ENCODE data around the gene NHSL1. TPM values are rescaled to one million over a fixed set of nuclear protein-coding genes. Genes with fewer than 3 reads are reported as not detected.

NHSL1 gene
- total RNA-seq, 1 donor from 2014 or later = 23.1 TPM

GRCh38 chr6:138485586-138486248, 13.6 kb downstream of the NHSL1 start:
- Histone ChIP-seq H3K27ac (no peak overlapping the region), H3K4me3 (no peak overlapping the region), H3K27me3 (no peaks in the 10 kb centered on the region), H3K36me3 (no peaks in the 10 kb centered on the region), H3K9me3 (no peaks in the 10 kb centered on the region), H3K4me1 (no peaks in the 10 kb centered on the region)
- TF ChIP-seq CTCF (IDR thresholded peaks at IDR 0.05) (no peak), POLR2A (IDR thresholded peaks at IDR 0.05) (no peak)
- DNase-seq (ENCODE audit: extremely low spot score in 2 of 2) = no peak
- intact Hi-C loops (cut with DNase I) = no loop called here

GRCh38 chr6:138485005-138485545, 14.2 kb downstream of the NHSL1 start:
- Histone ChIP-seq H3K27me3 (no peaks in the 10 kb centered on the region), H3K9me3 (no peaks in the 10 kb centered on the region), H3K36me3 (no peaks in the 10 kb centered on the region), H3K4me1 (no peaks in the 10 kb centered on the region), H3K4me3 (no peak overlapping the region), H3K27ac (no peak overlapping the region)
- DNase-seq (ENCODE audit: extremely low spot score in 2 of 2) = no peak
- intact Hi-C loops (cut with DNase I) = no loop called here
- TF ChIP-seq POLR2A (IDR thresholded peaks at IDR 0.05) (no peak), CTCF (IDR thresholded peaks at IDR 0.05) (no peak), POLR2AphosphoS5 (IDR thresholded peaks at IDR 0.05; ENCODE audit: insufficient read depth in 1 of 2, low read depth in 1 of 2) (no peak)

- no peak for DNase-seq (ENCODE audit: extremely low spot score in 2 of 2)
- Histone ChIP-seq H3K27ac (no peak overlapping the region), H3K36me3 (no peaks in the 10 kb centered on the region), H3K27me3 (no peaks in the 10 kb centered on the region), H3K4me1 (no peaks in the 10 kb centered on the region), H3K9me3 (no peaks in the 10 kb centered on the region), H3K4me3 (no peak overlapping the region)
- intact Hi-C loops (cut with DNase I) = no loop called here
- TF ChIP-seq CTCF (IDR thresholded peaks at IDR 0.05) (no peak), POLR2AphosphoS5 (IDR thresholded peaks at IDR 0.05; ENCODE audit: insufficient read depth in 1 of 2, low read depth in 1 of 2) (no peak), POLR2A (IDR thresholded peaks at IDR 0.05) (no peak)
Measured at GRCh38 chr6:138484018-138484731, 15.1 kb downstream of the NHSL1 start.

- Histone ChIP-seq H3K27ac (no peak overlapping the region), H3K9me3 (no peaks in the 10 kb centered on the region), H3K4me1 (no peaks in the 10 kb centered on the region), H3K36me3 (no peaks in the 10 kb centered on the region), H3K4me3 (no peak overlapping the region), H3K27me3 (no peaks in the 10 kb centered on the region)
- TF ChIP-seq POLR2A (IDR thresholded peaks at IDR 0.05) (no peak), CTCF (IDR thresholded peaks at IDR 0.05) (no peak), POLR2AphosphoS5 (IDR thresholded peaks at IDR 0.05; ENCODE audit: insufficient read depth in 1 of 2, low read depth in 1 of 2) (no peak)
- intact Hi-C loops (cut with DNase I) = no loop called here
- DNase-seq (ENCODE audit: extremely low spot score in 2 of 2) = no peak
Measured at GRCh38 chr6:138482816-138483215, 16.5 kb downstream of the NHSL1 start.
